Measurements from ENCODE around the gene CMA1.

DNA sequence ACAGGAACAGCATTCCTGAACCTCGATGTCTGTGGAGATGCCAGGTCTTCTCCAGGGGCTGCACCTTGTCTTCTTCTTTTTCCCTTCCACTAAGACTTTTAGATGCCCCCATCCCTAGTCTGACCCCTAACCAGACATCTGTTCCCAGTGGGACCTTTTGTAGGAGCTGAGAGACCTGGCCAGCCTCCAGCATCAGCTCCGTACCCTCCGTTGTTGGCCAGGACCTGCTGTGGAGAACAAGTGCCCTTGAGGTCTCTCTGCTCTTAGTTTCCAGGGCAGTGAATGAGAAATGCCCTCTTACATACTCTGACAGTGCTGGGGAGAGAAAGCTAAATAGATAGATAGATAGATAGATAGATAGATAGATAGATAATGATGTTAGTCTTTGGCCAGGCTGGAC is 48.7 kb downstream of the CMA1 start:
- TF ChIP-seq, protein P1, sequence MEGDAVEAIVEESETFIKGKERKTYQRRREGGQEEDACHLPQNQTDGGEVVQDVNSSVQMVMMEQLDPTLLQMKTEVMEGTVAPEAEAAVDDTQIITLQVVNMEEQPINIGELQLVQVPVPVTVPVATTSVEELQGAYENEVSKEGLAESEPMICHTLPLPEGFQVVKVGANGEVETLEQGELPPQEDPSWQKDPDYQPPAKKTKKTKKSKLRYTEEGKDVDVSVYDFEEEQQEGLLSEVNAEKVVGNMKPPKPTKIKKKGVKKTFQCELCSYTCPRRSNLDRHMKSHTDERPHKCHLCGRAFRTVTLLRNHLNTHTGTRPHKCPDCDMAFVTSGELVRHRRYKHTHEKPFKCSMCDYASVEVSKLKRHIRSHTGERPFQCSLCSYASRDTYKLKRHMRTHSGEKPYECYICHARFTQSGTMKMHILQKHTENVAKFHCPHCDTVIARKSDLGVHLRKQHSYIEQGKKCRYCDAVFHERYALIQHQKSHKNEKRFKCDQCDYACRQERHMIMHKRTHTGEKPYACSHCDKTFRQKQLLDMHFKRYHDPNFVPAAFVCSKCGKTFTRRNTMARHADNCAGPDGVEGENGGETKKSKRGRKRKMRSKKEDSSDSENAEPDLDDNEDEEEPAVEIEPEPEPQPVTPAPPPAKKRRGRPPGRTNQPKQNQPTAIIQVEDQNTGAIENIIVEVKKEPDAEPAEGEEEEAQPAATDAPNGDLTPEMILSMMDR (IDR thresholded peaks at IDR 0.05) = no peak
- TF ChIP-seq POLR2A (IDR thresholded peaks at IDR 0.05) = no peak
